AML-193 (cell line): ENCODE data around the gene PDGFRB.

ENCODE experiments used
- DNase-seq, 2 experiments: peaks; one replicate each; lab custom pipeline; 2025; lab: John Stamatoyannopoulos, UW

PDGFRB gene

GRCh38 chr5:150181766-150182545 lies 26.3 kb upstream of the PDGFRB start:
- no peak for DNase-seq

GRCh38 chr5:150181027-150181426 lies 25.4 kb upstream of the PDGFRB start:
- DNase-seq = no peak

GRCh38 chr5:150180241-150181026 lies 24.8 kb upstream of the PDGFRB start:
- no peak for DNase-seq

- no peak for DNase-seq
Measured at GRCh38 chr5:150179019-150179620, 23.5 kb upstream of the PDGFRB start.

DNA sequence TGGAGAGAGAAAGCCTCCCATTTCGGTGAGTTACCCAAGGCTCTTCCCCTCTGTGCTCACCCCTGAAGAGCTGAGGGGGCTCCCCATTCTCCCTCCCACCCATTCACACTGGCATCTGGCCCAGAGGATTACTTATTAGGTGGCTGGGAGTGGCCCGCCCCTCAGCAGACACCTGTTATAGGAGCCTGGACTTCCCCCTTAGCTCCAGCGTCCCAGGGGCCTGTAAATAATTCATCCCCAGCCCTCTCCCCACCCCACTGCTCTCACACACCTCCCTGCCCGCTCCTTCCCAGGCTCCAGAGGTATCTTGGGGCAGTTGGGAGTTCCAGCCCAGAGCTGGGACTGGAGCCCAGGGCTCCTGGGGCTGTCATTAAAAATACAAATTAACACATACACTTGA lies 22.6 kb upstream of the PDGFRB start:
- no peak for DNase-seq

DNA sequence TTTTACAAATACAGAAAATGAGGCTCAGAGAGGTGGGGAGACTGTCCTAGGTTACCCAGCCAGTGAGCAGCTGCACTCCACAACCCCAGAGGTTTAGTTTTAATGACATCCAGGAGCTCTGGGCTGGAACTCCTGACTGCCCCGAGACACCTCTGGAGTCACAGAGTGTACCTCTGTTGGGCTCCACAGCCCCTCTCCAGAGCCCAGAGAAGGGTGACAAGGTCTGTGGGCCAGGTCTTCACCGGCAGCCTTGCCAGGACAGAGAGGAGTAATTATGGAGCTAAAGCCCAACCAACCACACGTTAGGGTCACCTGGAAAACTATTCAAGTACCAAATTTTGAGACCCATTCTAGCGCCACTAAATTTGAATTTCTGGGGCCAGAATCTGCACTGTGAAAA lies 22.1 kb upstream of the PDGFRB start:
- no peak for DNase-seq

DNA sequence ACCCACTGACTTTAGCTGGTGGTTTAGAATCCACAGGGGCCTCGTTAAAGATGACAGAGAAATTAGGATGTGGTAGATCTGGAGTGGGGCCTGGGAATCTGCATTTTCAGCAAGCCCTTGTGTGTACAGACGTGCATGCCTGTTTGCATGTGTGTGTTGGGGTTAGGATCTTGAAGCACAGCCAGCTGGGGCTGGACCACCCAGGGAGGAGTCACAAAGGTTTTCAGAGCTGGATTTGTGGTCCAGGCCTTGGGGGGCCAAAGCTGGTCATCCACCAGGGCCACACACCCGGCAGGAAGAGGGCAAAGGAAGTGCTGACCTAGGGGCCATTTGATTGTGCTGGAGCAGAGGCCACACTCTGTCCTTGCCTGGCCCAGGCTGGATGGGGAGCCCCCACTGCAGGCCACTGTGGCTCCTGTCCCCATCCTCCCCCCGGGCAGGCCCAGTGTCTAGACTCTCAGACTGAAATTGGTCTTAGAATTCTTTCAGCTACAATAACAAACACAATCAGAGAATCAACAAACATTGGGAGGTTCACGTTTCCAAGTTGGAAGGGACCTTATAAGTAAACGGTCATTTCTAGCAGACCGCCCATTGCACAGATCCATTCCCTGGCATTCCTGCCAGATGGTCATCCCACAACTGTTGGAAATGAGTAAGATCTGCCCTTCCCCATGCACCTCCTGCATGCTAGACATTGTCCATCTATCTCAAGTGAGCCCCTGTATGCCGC lies 21.3 kb upstream of the PDGFRB start:
- DNase-seq = no peak

DNA sequence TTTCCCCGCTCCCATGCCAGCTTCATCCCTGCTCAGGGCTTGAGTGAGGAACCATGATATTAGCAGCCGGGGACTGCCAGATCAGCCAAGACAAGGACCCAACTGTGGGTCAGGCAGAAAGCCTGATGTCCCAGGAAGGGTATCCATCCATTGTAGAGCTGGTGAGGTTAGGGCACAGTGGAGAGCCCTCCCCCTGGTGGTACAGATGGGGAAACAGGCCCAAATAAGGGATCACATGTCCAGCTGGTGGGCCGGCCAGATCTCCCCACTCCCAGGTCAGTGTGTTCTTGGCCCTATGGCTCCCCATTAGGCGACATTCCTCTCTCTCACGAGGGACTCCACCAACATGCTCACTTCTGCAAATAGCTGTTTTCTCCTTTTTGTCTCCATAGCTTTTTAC lies 19.9 kb upstream of the PDGFRB start:
- no peak for DNase-seq

DNA sequence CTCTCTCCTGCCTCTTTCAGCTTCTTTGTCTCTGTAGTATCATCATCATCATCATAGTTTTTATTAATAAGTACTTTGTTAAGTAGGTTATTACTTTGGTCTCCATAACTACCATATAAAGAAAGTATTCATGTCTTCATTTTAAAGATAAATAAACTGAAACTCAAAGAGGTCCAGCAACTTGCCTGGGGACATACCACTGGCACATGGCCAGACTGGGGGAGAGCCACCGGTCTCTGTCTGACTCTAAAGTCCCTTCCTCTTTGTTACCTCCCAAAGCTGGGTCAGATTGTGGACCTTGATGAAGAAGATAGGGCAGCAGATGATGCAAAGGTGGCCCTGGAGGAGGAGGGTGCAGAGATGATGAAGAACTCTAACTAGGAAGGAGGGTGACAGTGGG lies 19.4 kb upstream of the PDGFRB start:
- DNase-seq = no peak

DNA sequence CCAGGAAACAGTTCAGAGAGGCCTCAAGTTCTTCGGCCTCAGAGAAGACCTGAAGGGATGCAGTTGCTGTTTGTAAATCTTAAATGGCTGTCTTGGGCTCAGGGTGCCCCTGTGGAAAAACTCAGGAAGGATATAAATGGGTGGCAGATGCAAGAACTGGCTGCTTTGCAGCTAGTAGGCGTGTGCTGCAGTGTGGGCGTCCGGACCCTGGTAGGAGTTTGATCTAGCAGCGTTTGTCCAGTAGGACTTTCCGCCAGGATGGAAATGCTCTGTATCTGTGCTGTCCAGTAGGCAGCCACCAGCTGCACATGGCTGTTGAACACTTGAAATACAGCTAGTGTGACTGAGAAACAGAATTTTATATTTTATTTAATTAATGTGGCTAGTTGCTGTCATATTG lies 18.6 kb upstream of the PDGFRB start:
- no peak for DNase-seq

DNA sequence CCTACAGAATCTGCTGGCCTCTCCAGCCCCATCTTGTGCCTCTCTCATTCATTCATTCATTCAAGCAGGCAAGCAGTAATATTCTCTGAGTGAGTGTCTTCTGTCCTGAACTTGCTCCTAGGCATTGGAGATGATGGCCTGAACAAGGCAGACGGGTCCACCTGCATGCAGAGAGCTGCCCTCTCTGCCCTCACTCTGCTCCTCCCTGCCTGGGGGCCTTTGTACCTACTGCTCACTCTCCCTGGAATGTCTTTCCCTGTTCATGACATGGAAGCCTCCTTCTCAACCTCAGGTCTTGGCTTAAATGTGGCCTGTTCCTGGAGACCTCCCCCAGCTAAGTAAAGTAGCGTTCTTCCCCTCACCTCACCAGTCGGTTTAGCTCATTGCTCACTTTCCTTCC lies 17.5 kb upstream of the PDGFRB start:
- DNase-seq = no peak

- no peak for DNase-seq
Measured at GRCh38 chr5:150172556-150172955, 16.9 kb upstream of the PDGFRB start.

DNA sequence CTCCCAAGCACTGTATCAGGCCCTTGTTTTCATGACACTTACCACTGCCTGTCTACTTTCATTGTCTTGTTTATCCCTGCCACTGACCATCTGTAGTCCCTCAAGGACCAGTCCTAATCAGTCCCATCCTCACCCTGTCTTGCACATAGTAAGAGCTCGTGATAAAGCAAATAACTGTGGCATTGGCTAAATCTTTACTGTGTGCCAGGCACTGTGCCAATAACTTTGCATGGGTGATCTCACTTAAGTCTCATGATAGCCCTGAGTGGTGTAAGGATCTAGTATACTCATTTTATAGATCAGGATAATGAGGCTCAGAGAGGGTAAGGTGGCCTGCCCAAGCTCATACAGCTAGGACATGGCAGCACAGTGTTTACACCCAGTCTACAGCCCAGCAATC lies 16.5 kb upstream of the PDGFRB start:
- DNase-seq = no peak

GRCh38 chr5:150168864-150169263 lies 13.2 kb upstream of the PDGFRB start:
- DNase-seq = no peak

GRCh38 chr5:150167908-150168307 lies 12.3 kb upstream of the PDGFRB start:
- no peak for DNase-seq

DNA sequence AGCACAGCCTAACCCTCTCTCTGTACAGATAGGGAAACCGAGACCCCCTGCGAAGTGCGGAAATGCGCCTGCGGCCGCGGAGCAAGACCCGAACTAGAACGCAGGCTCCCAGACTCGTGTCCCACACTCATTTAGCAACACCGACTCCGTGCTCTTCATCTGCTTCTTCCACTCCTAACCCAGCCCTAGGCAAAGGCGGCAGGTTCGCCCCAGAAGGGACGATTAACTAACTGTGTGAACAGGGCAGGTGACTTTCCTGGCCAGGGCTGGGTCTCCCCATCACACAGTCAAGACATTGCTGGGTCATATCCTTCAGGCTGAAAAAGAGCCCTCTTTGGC lies 11.8 kb upstream of the PDGFRB start:
- no peak for DNase-seq

DNA sequence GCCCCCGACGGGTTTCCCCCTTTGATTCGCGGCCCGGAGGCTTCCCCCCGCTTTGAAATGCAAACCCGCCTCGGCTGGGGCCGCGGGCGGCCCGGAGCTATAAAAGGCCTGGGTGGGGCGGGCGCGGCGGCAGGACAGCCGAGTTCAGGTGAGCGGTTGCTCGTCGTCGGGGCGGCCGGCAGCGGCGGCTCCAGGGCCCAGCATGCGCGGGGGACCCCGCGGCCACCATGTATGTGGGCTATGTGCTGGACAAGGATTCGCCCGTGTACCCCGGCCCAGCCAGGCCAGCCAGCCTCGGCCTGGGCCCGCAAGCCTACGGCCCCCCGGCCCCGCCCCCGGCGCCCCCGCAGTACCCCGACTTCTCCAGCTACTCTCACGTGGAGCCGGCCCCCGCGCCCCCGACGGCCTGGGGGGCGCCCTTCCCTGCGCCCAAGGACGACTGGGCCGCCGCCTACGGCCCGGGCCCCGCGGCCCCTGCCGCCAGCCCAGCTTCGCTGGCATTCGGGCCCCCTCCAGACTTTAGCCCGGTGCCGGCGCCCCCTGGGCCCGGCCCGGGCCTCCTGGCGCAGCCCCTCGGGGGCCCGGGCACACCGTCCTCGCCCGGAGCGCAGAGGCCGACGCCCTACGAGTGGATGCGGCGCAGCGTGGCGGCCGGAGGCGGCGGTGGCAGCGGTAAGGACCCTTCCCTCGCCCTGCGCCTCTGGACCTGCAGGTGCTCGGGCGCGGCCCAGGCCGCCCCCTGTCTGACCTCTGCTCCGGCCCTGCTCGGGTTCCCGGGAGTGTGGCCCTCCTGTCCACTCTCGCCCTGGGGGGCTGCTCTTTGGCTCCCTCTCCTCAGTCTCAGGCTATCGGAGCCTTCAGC lies 11.2 kb upstream of the PDGFRB start, which contains the start of gene CDX1:
Gene CDX1, plus strand, starts transcription at position 129 of the 862 bp plus-strand sequence. Its CDS starts 99 bp downstream, at position 228.
- no peak for DNase-seq

DNA sequence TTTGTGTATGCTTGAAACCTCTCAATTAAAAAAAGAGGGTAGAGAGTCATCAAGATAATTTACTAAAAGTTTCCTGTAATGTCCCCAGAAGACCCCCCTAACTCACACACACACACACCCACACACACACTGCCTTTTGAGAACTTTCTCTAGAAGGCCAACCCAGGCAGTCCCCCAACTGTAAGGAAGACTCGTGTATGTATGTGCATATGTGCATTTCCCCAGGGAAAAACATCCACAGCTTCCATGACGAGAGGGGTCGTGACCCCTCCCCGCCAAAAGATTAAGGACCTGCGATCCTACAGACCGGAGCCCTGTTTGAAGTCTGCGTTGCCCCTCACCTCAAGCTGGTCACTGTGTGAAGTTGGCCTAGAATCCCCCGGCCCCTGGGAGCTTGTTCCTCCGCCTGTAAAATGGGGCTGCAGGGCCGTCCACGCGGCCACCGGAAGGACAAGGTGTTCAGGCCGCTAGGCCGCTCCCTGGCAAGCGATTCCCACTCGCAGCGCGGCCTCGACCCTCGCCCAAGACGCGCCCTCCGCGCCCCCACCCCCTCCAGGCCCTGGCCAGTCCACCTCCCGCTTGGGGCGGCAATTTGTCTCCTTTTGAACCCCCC lies 10.5 kb upstream of the PDGFRB start:
- DNase-seq = no peak

DNA sequence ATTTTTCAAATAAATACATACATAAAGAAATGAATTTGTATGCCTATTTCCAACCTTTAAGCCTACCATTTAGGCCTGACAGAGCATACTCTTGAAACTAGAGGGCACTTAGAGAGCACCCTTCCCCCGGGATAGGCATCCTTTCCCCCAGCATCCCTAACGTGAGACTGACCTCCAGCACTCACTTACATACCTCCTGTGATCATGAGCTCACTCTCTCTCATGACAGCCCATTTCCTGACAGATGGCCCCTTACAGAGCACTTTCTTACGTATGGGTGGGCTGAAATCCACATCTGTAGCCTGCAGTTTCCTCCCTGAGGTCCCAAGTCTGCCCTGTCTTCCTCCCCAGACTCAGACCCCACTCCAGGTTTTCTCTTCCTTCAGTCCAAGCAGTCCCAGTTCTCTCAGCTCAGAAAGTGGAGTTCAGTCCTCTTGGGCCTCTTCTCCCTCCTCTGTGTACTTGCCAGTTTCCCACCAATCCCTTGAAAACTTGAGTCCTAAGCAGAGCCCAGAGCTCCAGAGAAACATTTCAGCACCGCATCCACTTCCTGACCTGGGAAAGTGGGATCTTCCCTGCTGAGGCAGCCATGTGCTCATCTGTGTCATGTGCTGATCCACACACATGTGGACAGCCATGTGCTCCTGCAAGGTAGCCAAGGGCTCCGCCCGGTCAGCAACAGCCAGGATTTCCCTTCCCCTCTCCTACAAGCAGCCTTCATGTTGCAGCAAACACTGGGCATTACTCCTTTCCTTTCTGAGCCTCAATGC lies 8.8 kb upstream of the PDGFRB start:
- no peak for DNase-seq

DNA sequence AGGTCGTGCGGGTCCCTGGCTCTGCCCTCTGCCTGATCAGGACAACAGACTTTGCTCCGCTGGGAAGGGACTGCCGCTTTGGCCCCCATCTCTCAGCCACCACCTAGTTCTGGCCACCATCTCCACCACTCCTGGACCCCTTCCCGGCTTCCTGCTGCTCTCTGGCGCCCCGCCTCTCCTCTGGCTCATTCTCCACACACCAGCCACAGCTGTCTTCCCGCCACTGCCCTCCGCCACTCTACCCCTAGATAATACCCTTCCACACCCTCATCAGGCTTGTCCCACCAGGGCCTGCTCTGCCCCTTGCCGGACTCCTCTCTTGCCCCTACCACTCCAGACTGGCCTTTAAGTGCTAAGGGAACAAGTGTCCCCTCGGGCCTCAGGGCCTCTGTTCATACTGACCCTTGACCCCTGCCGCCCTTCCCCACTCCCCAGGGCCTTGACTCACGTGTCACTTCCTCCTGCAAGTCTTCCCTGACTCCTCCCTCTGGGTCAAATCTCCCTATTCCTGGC lies 8.0 kb upstream of the PDGFRB start:
- no peak for DNase-seq
